ENCODE measurements around the gene AIG1.

AIG1 gene

GRCh38 chr6:143372199-143372882 lies 311.7 kb downstream of the AIG1 start:
- no peak for DNase-seq (ENCODE audit: low read depth)

DNA sequence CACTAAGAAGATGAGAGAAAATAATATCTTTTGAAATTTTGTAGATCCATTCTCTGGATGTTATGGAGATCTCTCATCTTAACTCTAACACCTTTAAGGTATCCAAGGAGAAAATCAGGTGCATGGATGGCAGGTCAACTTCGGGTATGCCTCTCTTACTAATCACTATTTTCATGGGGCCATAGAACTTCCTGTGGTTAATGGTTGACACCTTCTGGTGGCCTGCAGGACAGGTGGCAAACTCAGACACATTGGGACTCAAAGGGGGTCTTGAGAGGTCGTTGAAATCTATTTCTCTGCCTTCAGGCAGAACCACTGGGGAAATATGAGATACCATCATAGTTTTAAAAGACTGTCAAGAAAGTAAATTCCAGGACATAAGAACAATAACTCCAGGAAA lies 313.3 kb downstream of the AIG1 start:
- DNase-seq (ENCODE audit: low read depth): no peak

GRCh38 chr6:143375022-143375585 lies 314.4 kb downstream of the AIG1 start:
- DNase-seq (ENCODE audit: low read depth): no peak

GRCh38 chr6:143376375-143376774 lies 315.7 kb downstream of the AIG1 start:
- no peak for DNase-seq (ENCODE audit: low read depth)

- DNase-seq (ENCODE audit: low read depth): no peak
Observed at GRCh38 chr6:143376861-143377260, 316.2 kb downstream of the AIG1 start.

GRCh38 chr6:143385636-143386035 lies 324.9 kb downstream of the AIG1 start:
- no peak for DNase-seq (ENCODE audit: low read depth)

GRCh38 chr6:143390278-143390677 lies 329.6 kb downstream of the AIG1 start:
- DNase-seq (ENCODE audit: low read depth): no peak
